SK-N-SH (cell line): Measurements from ENCODE around the gene NXF2B.
"Not testable (repeated sequence)": the region's sequence is repeated elsewhere in the genome, so short reads cannot be mapped to it uniquely, and the experiment has no call there.

Experiments
- CHD2 ChIP-seq: fragments of 150-350 bp; IDR thresholded peaks from 2 replicates; pipeline ENCODE4 v1.6.1; 2018; ENCODE audit warnings: low read length; ENCODE audit not compliant: partially characterized antibody
- CTCF ChIP-seq: fragments of 200-600 bp; sonication (generic); IDR thresholded peaks from 2 replicates; pipeline ENCODE4 v1.6.1; 2017; ENCODE audit warnings: antibody characterized with exemption, mild to moderate bottlenecking, moderate library complexity
- FOSL2 ChIP-seq: IDR thresholded peaks from 2 replicates; pipeline ENCODE4 v1.4.0; 2012; ENCODE audit warnings: low read depth, mild to moderate bottlenecking, moderate library complexity, borderline replicate concordance
- FOXM1 ChIP-seq: IDR thresholded peaks from 2 replicates; pipeline ENCODE4 v1.4.0; 2012; ENCODE audit warnings: low read depth, mild to moderate bottlenecking
- MAX ChIP-seq: IDR thresholded peaks from 2 replicates; pipeline ENCODE4 v1.4.0; 2012; ENCODE audit warnings: low read depth
- POLR2AphosphoS5 ChIP-seq: IDR thresholded peaks from 2 replicates; pipeline ENCODE4 v1.6.1; 2012; ENCODE audit warnings: low read depth, low read length
- RFX5 ChIP-seq: IDR thresholded peaks from 2 replicates; pipeline ENCODE4 v1.6.1; 2012; ENCODE audit warnings: mild to moderate bottlenecking, improper control_type of control experiment, low read length
- SMC3 ChIP-seq: IDR thresholded peaks from 2 replicates; pipeline ENCODE4 v1.6.1; 2012; ENCODE audit warnings: low read depth, low read length, improper control_type of control experiment
- USF2 ChIP-seq: fragments of 150-350 bp; IDR thresholded peaks from 2 replicates; pipeline ENCODE4 v1.6.1; 2017; ENCODE audit warnings: antibody characterized with exemption, low read length, low read depth, borderline replicate concordance
- YY1 ChIP-seq: IDR thresholded peaks from 2 replicates; pipeline ENCODE4 v1.4.0; 2012; ENCODE audit warnings: low read depth, mild to moderate bottlenecking

DNA sequence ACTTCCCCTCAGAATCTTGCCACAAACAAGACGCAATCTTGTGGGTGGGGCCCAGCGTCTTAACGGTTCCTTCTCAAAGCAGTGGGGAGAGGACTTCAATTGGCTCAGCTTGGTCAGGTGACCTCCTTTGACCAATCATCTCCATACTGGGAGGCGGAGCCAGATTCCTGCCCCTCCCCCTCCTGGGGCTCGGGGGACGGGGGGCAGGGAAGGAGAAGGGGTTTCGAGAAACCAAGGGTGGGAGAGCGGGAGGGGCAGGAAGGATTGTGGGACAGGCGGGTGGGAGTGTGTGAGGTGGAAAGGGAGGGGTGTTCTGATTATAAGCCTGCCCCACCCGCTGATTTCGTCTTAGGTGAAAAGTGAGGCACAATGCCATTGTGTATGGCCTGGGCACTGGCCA is at the start of gene NXF2B:
- not testable (repeated sequence) for TF ChIP-seq FOXM1, POLR2AphosphoS5, CTCF, YY1, SMC3, USF2, MAX, CHD2, FOSL2, RFX5
